IMR-90 (cell line): ENCODE results near the gene SLC6A3. TPM values are rescaled to one million over a fixed set of nuclear protein-coding genes. Genes with fewer than 3 reads are reported as not detected.

Experiments
- ATAC-seq: fragments of 200-7000 bp; cut with Tn5 transposase; 2 replicates; pipeline ENCODE4 v1.9.1; 2020; ENCODE audit warnings: low read depth, mild to moderate bottlenecking, moderate library complexity
- BruUV-seq: library from RNA; stranded (reverse); fragments of 400-500 nt; replicated peaks from 2 replicates; lab custom pipeline; 2021; lab: Mats Ljungman, UMichigan
- CTCF ChIA-PET: fragments of 300-600 bp; formaldehyde crosslinking; extraction: SDS; loops from one replicate; lab custom pipeline; 2021; ENCODE audit warnings: antibody characterized with exemption; lab: Yijun Ruan, JAX
- POLR2A ChIA-PET: fragments of 300-600 bp; sonication (Branson Sonifier 250); formaldehyde crosslinking; loops from one replicate; lab custom pipeline; 2022; ENCODE audit warnings: antibody characterized with exemption; ENCODE audit not compliant: unreplicated experiment; lab: Charles Lee
- DNase-seq: peaks from one replicate; pipeline ENCODE4 v3.0.0; 2013
- H2AFZ ChIP-seq: replicated peaks from 2 replicates; pipeline ENCODE3; 2013; ENCODE audit warnings: low read length, mild to moderate bottlenecking; ENCODE audit not compliant: poor library complexity
- H2AK5ac ChIP-seq: 2 replicates; pipeline ENCODE4 v1.6.1; 2013; ENCODE audit warnings: low read depth, low read length, inconsistent platforms
- H2AK9ac ChIP-seq: replicated peaks from 2 replicates; pipeline ENCODE3; 2013; ENCODE audit warnings: mild to moderate bottlenecking, low read depth, low read length, moderate library complexity; ENCODE audit not compliant: poor library complexity
- H2BK120ac ChIP-seq: 2 replicates; pipeline ENCODE4 v1.6.1; 2013; ENCODE audit warnings: low read depth, low read length, inconsistent platforms
- H2BK15ac ChIP-seq: 3 replicates; pipeline ENCODE4 v1.6.1; 2013; ENCODE audit warnings: low read depth, low read length, inconsistent platforms
- H2BK20ac ChIP-seq: 2 replicates; pipeline ENCODE4 v1.6.1; 2013; ENCODE audit warnings: low read depth, mild to moderate bottlenecking, inconsistent platforms, low read length, moderate library complexity
- H2BK5ac ChIP-seq: 2 replicates; pipeline ENCODE4 v1.6.1; 2013; ENCODE audit warnings: mild to moderate bottlenecking, low read depth, low read length, inconsistent platforms; ENCODE audit not compliant: poor library complexity, severe bottlenecking
- H3K14ac ChIP-seq: replicated peaks from 2 replicates; pipeline ENCODE4 v1.6.1; 2013; ENCODE audit warnings: low read depth, low read length, inconsistent platforms
- H3K18ac ChIP-seq: 2 replicates; pipeline ENCODE4 v1.6.1; 2013; ENCODE audit warnings: low read depth, low read length, control low read depth
- H3K23ac ChIP-seq: 2 replicates; pipeline ENCODE4 v1.6.1; 2013; ENCODE audit warnings: low read depth, low read length, inconsistent platforms
- H3K27ac ChIP-seq: 2 replicates; pipeline ENCODE4 v1.5.1; 2013; ENCODE audit warnings: mild to moderate bottlenecking, control low read depth, low read length; ENCODE audit not compliant: insufficient read depth
- H3K27me3 ChIP-seq: 2 replicates; pipeline ENCODE4 v1.6.1; 2013; ENCODE audit warnings: low read length; ENCODE audit not compliant: control insufficient read depth, insufficient read depth
- H3K36me3 ChIP-seq: 2 replicates; pipeline ENCODE4 v1.6.1; 2013; ENCODE audit warnings: low read length, mixed read lengths; ENCODE audit not compliant: control insufficient read depth, insufficient read depth
- H3K4ac ChIP-seq: 2 replicates; pipeline ENCODE4 v1.6.1; 2013; ENCODE audit warnings: low read depth, low read length, inconsistent platforms
- H3K4me1 ChIP-seq: 2 replicates; pipeline ENCODE4 v1.6.1; 2013; ENCODE audit warnings: low read length, mixed read lengths; ENCODE audit not compliant: control insufficient read depth, insufficient read depth
- H3K4me2 ChIP-seq: 2 replicates; pipeline ENCODE4 v1.6.1; 2013; ENCODE audit warnings: low read depth, mild to moderate bottlenecking, control low read depth, low read length, moderate library complexity
- H3K4me3 ChIP-seq: 2 replicates; pipeline ENCODE4 v1.5.1; 2013; ENCODE audit warnings: low read depth, mild to moderate bottlenecking, control low read depth, low read length, moderate library complexity; ENCODE audit not compliant: insufficient read depth
- H3K56ac ChIP-seq: 2 replicates; pipeline ENCODE4 v1.6.1; 2013; ENCODE audit warnings: low read length, inconsistent platforms; ENCODE audit not compliant: insufficient read depth; ENCODE audit errors: extremely low read depth
- H3K79me1 ChIP-seq, 2 experiments: 2 replicates each; pipeline ENCODE4 v1.6.1; 2013; ENCODE audit warnings: low read length in 2 of 2, inconsistent platforms in 1 of 2, low read depth in 1 of 2
- H3K9ac ChIP-seq: 2 replicates; pipeline ENCODE4 v1.6.1; 2013; ENCODE audit warnings: low read depth, low read length, control low read depth
- H3K9me1 ChIP-seq: 2 replicates; pipeline ENCODE4 v1.6.1; 2013; ENCODE audit warnings: low read length, inconsistent platforms; ENCODE audit not compliant: insufficient read depth
- H3K9me3 ChIP-seq: 2 replicates; pipeline ENCODE4 v1.6.1; 2013; ENCODE audit warnings: low read length; ENCODE audit not compliant: control insufficient read depth, insufficient read depth
- H4K20me1 ChIP-seq: 2 replicates; pipeline ENCODE4 v1.6.1; 2013; ENCODE audit warnings: low read length, inconsistent platforms; ENCODE audit not compliant: insufficient read depth
- H4K5ac ChIP-seq: 2 replicates; pipeline ENCODE4 v1.6.1; 2013; ENCODE audit warnings: mild to moderate bottlenecking, low read depth, low read length, control low read depth
- H4K8ac ChIP-seq, 2 experiments: 2 replicates each; pipeline ENCODE4 v1.6.1; 2013; ENCODE audit warnings: low read depth in 2 of 2, low read length in 2 of 2, control low read depth in 1 of 2, inconsistent platforms in 1 of 2
- H4K91ac ChIP-seq: 2 replicates; pipeline ENCODE4 v1.6.1; 2013; ENCODE audit warnings: low read depth, low read length, inconsistent platforms; ENCODE audit not compliant: insufficient read depth
- FOS ChIP-seq: fragments of 150-350 bp; IDR thresholded peaks from 2 replicates; pipeline ENCODE4 v1.6.1; 2016; ENCODE audit warnings: low read depth, low read length
- MAFK ChIP-seq: IDR thresholded peaks from 2 replicates; pipeline ENCODE4 v1.6.1; 2012; ENCODE audit warnings: low read depth, low read length, improper control_type of control experiment
- MXI1 ChIP-seq: IDR thresholded peaks from 2 replicates; pipeline ENCODE4 v1.6.1; 2012; ENCODE audit warnings: low read depth, mild to moderate bottlenecking, low read length, moderate library complexity, borderline replicate concordance
- RAD21 ChIP-seq: IDR thresholded peaks from 2 replicates; pipeline ENCODE4 v1.6.1; 2012; ENCODE audit warnings: low read length, improper control_type of control experiment
- RCOR1 ChIP-seq: IDR thresholded peaks from 2 replicates; pipeline ENCODE4 v1.6.1; 2012; ENCODE audit warnings: mild to moderate bottlenecking, low read length, improper control_type of control experiment; ENCODE audit not compliant: insufficient replicate concordance
- WGBS, 2 experiments: methylation state at CpG; one replicate each; pipeline versions ENCODE4 v1.1.5 to v1.1.7; 2013; ENCODE audit warnings: missing lambda C conversion rate in 2 of 2; ENCODE audit not compliant: insufficient read length in 1 of 2; ENCODE audit errors: extremely low coverage in 2 of 2; 5-methylcytosine and 5-hydroxymethylcytosine counted together
- dilution Hi-C: fragments of 300-500 bp; cut with HindIII; formaldehyde crosslinking; loops from one replicate; pipeline ENCODE4 v1.14.3; 2018; ENCODE audit warnings: low sequenced_read_pairs; ENCODE audit not compliant: unreplicated experiment
- in situ Hi-C: fragments of 300-500 bp; cut with MboI; formaldehyde crosslinking; loops from 3 replicates; pipeline ENCODE4 v1.14.3; 2019; ENCODE audit warnings: low sequenced_read_pairs, inconsistent platforms, mixed read lengths
- intact Hi-C: fragments of 100-400 bp; cut with micrococcal nuclease; formaldehyde crosslinking; loops from 2 replicates; pipeline ENCODE4 v1.10.0; 2022
- polyA plus RNA-seq, 3 experiments: library from polyadenylated mRNA; depleted of rRNA; stranded (reverse); fragments of >200 nt; gene quantifications; 2 replicates each; pipeline ENCODE4 v1.2.3, GENCODE V29; 2012; ENCODE audit warnings: low replicate concordance in 1 of 3
- total RNA-seq: library from RNA; depleted of rRNA; stranded (reverse); fragments of >200 nt; gene quantifications from 2 replicates; pipeline ENCODE4 v1.2.3, GENCODE V29; 2012
- TF ChIP-seq, protein P1 (sequence below): fragments of 150-350 bp; IDR thresholded peaks from 2 replicates; pipeline ENCODE4 v1.6.1; 2017; ENCODE audit warnings: mild to moderate bottlenecking, antibody characterized with exemption, low read length, low read depth
- TF ChIP-seq, protein P2 (sequence below): fragments of 150-350 bp; IDR thresholded peaks from 2 replicates; pipeline ENCODE4 v1.6.1; 2016; ENCODE audit warnings: low read depth, mild to moderate bottlenecking, low read length, moderate library complexity, borderline replicate concordance

Gene SLC6A3
- total and polyA plus RNA-seq, 2 of the 4 experiments (the other 2 are of a cell fraction), result not detected

DNA sequence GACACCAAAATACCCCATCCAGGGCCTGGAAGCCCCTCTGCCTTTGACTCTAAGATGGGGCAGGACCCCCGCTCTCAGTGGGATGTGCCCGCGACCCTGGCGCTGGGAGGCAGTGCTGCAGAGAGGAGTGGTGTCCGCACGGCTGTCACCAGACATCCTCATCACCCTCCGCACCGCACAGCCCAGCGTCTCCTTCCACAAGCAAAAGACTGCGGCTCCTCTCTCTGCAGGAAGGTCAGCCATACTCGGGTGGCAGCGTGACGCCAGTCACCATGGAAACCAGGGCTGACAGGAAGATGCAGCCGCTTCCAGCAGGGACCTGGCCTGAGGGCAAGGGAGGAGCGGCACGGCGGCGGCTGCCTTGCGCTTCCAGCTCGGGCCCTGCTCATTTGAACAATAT, 17.1 kb upstream of the SLC6A3 start:
- DNase-seq (no peak), ATAC-seq (no peak)
- H4K91ac ChIP-seq, result no peak overlapping the region
- H3K4me1 ChIP-seq, result no peaks in the 10 kb centered on the region
- peaks cover 8% of the 10 kb centered on the region for H3K9me1 ChIP-seq
- H3K79me1 ChIP-seq, result peaks cover 4 to 10% of the 10 kb centered on the region in 2 experiments; a peak in 1 of 4 replicates
- no peak overlapping the region for H4K5ac ChIP-seq
- CTCF ChIA-PET, result no interaction called here
- H3K4ac ChIP-seq, result no peak overlapping the region
- no peak overlapping the region for H2BK120ac ChIP-seq
- in situ Hi-C loops, result no loop called here
- 82% methylated on average over 7 of the region's 20 CpGs; no CpG with 5 or more reads in 1 of the 2 experiments for WGBS, 2 experiments
- H2AFZ ChIP-seq, result no peak overlapping the region
- no peak overlapping the region for H2BK5ac ChIP-seq
- peaks cover 73% of the 10 kb centered on the region for H3K36me3 ChIP-seq
- H3K23ac ChIP-seq, result no peak overlapping the region
- H3K9ac ChIP-seq, result no peak overlapping the region
- no peak overlapping the region for H4K8ac ChIP-seq
- H2BK20ac ChIP-seq, result no peak overlapping the region
- intact Hi-C loops, result no loop called here
- BruUV-seq, result no TSS peak
- H4K20me1 ChIP-seq, result peaks cover 15% of the 10 kb centered on the region
- peak overlapping the region; percentile 28 for H2AK9ac ChIP-seq
- H3K4me3 ChIP-seq, result no peak overlapping the region
- H3K4me2 ChIP-seq, result no peak overlapping the region
- H3K27ac ChIP-seq, result no peak overlapping the region
- H2AK5ac ChIP-seq, result no peak overlapping the region
- POLR2A ChIA-PET, result no interaction called here
- H3K18ac ChIP-seq, result no peak overlapping the region
- H3K9me3 ChIP-seq, result peaks cover 8% of the 10 kb centered on the region
- dilution Hi-C loops, result no loop called here
- no peak overlapping the region for H3K14ac ChIP-seq
- TF ChIP-seq, protein P1, sequence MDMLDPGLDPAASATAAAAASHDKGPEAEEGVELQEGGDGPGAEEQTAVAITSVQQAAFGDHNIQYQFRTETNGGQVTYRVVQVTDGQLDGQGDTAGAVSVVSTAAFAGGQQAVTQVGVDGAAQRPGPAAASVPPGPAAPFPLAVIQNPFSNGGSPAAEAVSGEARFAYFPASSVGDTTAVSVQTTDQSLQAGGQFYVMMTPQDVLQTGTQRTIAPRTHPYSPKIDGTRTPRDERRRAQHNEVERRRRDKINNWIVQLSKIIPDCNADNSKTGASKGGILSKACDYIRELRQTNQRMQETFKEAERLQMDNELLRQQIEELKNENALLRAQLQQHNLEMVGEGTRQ, result no peak
- TF ChIP-seq RAD21 (no peak), MAFK (no peak), MXI1 (no peak), RCOR1 (no peak), FOS (no peak)
- TF ChIP-seq, protein P2, sequence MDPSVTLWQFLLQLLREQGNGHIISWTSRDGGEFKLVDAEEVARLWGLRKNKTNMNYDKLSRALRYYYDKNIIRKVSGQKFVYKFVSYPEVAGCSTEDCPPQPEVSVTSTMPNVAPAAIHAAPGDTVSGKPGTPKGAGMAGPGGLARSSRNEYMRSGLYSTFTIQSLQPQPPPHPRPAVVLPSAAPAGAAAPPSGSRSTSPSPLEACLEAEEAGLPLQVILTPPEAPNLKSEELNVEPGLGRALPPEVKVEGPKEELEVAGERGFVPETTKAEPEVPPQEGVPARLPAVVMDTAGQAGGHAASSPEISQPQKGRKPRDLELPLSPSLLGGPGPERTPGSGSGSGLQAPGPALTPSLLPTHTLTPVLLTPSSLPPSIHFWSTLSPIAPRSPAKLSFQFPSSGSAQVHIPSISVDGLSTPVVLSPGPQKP, result no peak
- H2BK15ac ChIP-seq, result no peak overlapping the region
- H3K56ac ChIP-seq, result no peak overlapping the region
- no peaks in the 10 kb centered on the region for H3K27me3 ChIP-seq
